Inflammatory macrophage treated with lipopolysaccharide for 1 hour (primary cell): ENCODE data around the gene EIF2B5.

Experiments used
- DNase-seq, 2 donors: peaks; one replicate each; pipeline ENCODE4 v3.0.0-alpha.2; 2020 to 2022

Gene EIF2B5

DNA sequence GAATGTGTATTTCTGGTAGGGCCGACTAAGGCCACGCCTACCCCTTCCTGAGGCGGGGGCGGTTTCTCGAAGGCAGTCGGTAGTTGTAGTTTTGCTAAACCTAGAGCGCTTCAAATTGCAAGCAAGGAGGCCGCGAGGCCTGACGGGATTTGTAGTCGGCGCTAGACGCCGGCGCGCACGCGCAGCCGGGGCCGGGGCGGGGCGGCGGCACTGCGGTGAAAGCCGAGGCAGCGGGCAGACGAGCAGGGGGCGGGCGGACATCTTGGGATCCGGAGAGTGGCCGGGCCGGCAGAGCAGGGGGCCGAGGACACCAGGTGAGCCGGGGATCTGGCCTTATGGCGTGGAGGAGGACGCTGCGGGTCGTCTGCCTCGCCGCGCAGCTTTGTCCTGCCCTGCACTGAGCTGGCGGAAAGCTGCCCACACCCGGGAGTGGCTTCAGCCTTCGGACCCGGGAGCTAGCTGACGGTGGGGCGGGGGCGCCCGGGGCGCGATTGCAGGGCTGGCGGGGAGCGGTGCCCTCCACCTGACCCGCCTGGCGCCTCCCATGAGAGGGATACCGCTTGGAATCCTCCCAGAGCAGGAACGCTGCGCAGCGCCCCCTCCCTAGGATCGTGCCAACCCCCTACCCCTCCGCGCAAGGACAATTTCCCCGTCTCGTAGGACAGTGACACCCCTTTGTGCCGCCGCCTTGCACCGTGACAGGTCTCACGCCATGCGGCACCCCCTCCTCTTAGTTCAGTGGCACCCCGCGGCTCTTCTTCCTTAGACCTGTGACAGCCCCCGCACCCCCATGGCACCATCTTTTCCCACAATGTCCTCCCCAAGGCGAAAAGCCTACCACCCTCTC, 39.7 kb downstream of the EIF2B5 start, which contains the start of gene AP2M1:
Gene AP2M1 (plus strand): TSS at position 210 of the 847 bp plus-strand sequence. CDS start 2,139 bp downstream, outside the sequence.
- DNase-seq = peak; percentile 99

DNA sequence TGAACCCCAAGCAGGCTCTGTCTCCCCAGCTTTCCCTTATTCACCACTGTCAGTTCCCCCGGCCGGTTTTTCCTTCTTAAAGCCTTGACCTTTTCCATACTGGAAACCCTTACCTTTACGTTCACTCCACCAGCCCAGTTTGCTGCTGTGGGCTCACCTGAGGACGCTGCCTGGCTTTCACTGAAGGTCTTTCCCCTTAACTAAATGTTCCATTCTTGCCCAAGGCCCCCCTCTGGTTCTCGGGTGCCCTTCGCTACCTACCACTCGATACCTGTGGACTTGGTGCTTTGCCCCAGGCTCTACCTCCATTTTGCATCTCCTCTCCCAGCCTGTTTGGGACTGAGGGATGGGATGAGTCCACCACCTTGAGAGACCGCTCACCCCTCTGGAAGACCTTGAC, 40.3 kb downstream of the EIF2B5 start:
- DNase-seq = no peak

DNA sequence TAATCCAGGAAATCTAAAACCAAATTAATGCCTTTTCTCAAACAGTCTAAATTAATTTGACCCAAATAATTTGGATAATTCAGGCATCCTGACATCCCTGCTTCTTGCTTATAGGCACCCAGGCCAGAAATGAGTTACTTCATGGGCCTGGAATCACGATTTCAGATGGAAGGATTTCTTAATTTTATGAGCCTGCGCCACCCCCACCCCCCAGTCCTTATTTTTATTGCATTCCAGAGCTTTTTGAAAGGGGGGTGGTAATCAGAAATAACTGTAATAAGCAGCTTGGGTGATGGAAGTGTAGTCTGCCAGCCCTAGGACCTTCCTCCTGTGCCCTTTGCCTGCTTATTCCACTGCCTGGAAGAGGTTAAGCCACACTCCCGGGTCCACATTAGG, 40.8 kb downstream of the EIF2B5 start:
- no peak for DNase-seq

DNA sequence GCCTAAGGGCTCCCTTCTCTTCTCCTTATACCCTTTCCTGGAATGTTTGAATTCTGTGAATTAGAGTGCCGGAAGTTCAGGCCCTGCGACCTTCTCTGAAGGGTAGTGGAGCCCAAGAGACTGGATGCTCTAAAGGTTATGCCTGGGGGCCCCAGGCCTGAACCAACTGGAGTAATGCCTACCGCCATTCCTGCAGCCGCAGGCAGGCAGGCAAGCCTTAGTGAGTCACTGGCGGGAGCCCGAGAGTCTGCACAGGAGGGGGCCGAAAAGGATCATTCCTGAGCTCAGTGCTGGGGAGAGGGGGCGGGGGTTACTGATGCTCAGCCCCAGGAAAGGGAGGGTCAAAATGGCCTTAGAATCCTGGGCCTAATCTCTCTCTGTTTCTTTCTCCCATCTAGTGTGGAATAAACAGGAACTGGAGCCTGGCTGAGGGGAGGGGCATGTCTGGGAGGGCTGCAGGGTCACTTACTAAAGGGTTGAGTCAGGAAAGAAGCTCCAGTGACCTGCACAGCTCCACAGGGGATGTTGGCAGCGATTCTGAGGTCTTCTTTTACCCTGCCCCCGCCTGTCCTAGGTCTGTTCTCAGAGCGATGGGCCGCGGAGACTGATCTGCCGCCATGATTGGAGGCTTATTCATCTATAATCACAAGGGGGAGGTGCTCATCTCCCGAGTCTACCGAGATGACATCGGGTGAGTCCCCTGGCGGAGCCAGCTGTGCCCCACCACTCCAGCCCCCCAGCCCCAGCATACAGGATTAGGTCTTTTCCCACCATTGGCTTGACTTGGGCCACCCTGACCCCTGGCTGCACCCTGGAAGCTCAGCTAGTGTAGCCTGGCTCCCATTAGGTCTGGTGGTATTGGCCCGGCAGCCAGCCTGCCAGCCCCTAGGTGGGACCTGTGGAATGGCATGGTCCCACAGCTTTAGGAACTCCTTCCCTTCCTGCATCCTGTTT, 41.5 kb downstream of the EIF2B5 start:
- peak; percentile 53 to 55 for DNase-seq

DNA sequence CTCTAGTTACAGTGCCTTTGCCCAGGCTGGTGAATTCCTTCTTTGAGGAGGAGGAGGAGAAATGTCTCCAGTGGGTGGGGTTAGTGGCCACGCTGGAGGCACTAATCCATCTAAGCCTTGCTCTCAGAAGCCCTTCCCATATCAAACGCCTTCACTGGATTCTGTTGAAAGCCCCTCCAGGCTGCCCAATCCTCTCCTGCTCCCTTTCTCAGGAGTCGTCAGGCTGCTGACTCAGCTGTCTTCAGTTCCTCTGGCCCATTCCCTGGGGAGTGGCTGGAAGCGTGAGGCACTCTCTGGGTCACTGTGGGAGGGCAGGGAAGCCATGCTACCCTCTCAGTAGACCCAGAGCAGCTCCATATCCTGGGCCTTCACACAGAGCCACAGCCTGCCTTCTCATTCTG, 42.2 kb downstream of the EIF2B5 start:
- DNase-seq = peak in 1 of 2 donors; percentile 23

DNA sequence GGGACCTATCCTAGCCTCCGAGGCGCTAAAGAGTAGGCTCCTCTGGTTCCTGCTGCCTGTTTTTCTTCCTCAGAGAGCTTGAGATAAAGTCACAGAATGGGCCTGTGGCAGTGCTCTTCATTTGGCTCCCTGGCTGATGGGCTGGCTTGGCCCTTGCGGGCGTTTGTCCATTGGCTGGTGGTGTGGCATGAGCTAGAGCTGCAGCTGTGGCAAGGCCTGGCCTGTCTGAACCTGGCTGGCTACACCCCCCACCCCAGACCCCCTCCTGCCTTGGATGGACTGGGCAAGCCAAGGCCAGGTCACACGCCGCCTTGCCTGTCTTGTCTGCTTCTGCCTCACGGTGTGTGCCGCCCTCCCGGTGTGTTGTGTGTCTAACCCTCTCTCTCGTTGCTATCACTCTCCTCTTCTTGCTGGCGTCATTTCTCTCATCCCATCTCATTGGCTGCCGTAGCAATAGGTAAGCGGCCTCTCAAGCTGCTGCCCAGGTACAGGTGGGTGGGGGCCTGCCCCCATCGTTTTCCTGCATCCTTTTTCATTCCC, 42.7 kb downstream of the EIF2B5 start:
- DNase-seq = no peak

DNA sequence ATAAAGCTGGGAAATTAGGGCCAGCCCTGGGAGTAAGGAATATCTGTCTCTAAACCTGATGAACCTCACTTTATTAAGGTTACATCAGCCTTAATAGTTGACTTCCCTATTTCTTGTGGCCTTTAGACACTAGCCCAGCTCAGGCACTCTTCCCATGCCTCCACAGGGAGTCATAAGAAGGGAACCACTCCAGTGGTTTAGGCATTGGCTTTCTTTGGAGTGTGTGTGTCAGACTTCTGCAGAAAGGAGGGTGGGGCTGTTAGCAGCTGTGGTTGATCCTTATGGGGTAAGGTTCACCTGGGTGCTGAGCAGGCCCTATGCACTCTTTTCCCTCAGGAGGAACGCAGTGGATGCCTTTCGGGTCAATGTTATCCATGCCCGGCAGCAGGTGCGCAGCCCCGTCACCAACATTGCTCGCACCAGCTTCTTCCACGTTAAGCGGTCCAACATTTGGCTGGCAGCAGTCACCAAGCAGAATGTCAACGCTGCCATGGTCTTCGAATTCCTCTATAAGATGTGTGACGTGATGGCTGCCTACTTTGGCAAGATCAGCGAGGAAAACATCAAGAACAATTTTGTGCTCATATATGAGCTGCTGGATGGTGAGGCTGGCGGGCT, 43.5 kb downstream of the EIF2B5 start:
- peak; percentile 50 to 59 for DNase-seq

DNA sequence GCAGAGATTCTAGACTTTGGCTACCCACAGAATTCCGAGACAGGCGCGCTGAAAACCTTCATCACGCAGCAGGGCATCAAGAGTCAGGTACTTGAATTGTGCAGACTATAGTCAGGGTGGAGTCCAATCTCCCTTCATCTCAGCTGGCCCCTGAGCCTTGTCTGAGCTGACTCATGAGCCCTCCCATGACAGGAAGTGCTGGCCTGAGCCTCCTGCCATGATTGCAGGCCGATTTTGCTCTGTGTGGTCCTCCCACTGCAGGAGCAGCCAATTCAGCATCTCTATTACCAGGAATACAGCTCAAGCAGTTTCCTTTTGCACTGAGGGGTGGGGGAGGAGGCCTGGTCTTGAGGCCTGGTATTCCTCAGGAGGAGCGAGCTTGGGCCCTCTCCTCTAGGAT, 45.0 kb downstream of the EIF2B5 start:
- peak; percentile 10 to 31 for DNase-seq

DNA sequence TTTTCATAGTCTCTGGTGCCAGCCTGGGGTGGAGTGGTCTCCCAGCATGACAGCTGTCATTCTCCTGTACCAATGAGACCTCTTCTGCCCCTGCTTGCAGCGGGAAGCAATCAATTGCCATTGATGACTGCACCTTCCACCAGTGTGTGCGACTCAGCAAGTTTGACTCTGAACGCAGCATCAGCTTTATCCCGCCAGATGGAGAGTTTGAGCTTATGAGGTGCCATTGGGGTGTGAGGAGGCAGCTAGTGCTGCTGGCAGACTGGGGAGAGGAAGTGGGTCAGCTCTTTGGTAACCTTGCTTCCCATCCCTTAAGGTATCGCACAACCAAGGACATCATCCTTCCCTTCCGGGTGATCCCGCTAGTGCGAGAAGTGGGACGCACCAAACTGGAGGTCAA, 46.4 kb downstream of the EIF2B5 start:
- DNase-seq = no peak

DNA sequence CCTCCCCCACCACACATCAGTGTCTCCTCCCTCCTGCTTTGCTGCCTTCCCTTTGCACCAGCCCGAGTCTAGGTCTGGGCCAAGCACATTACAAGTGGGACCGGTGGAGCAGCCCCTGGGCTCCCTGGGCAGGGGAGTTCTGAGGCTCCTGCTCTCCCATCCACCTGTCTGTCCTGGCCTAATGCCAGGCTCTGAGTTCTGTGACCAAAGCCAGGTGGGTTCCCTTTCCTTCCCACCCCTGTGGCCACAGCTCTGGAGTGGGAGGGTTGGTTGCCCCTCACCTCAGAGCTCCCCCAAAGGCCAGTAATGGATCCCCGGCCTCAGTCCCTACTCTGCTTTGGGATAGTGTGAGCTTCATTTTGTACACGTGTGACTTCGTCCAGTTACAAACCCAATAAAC, 48.5 kb downstream of the EIF2B5 start:
- DNase-seq = no peak

DNA sequence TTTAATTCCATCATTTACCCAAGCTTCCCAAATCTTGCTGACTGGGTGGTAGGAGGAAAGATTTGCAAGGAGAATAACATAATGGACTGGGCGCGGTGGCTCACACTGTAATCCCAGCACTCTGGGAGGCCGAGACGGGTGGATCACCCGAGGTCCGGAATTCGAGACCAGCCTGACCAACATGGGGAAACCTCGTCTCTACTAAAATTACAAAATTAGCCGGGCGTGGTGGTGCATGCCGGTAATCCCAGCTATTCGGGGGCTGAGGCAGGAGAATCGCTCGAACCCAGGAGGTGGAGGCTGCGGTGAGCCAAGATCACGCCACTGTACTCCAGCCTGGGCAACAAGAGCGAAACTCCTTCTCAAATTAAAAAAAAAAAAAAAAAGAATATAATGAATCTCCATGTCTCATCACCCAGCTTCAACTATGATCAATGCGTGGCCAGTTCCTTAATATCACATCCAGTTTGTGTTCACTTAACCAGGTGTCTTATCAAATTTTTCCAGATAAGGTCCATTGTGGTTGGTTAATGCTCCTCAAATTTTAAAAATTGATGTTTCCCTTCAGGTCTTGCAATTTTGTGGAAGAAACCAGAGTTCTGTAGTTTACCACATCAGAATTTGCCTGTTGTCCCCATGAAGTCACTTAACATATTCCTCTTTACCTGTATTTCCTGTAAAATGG, 49.5 kb downstream of the EIF2B5 start:
- no peak for DNase-seq

DNA sequence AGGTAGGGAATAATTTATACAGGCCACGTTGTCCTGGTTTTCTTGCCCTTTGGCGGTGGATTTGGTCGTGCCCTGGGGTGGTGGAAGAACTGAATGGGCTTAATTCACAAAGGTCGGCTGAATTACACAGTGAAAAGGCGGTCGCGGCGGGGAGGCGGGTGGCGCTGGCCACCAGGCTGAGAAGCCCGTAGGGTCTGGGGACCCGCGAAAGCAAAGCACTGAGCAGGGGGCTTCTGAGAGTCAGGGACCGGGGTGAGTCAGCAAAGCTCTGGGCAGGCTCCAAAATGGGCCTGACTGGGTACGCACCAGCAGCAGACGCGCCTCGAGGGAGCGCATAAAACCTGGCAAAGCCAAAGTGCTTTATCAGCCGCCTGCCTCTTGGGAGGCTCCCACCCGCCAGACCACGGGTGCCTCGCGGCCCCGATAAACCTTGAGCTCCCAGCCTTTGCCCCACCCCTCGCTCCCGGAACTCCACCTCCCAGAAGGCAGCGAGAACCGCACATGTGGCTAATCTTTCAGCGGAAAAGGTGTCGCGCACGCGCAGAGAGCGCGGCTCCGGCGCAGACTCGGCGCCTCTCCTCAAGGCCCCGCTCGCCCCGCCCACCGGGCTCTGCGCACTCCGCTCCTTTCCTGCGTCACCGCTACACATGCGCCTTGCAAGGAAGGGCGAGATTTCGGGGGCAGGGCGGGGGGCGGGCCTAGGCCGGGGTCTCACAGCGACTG, 50.5 kb downstream of the EIF2B5 start:
- peak; percentile 99 to 100 for DNase-seq

DNA sequence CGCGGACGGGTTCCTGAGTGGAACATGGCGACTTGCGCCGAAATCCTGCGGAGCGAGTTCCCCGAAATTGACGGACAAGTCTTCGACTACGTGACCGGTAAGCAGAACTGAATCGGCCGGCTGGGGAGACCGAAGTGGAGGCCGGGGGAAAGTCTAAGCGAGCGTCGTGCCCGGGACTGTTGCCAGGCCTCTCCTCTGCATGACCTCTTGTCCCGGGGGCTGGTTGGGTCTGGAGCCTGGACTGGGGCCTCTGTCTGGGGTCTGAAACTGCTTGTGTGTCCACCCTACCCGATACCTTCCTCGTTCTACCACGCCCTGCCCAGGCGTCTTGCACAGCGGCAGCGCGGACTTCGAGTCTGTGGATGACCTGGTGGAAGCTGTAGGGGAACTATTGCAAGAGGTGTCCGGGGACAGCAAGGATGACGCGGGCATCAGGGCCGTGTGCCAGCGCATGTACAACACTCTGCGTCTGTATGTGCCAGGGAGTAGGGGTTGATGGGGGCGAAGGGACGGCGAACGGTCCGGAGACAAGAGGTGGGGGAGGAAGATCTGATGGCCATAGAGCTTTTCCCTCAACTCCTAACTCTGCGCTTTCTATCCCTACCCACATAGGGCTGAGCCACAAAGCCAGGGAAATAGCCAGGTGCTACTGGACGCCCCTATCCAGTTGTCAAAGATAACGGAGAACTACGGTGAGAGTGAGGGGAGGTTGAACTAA, 51.2 kb downstream of the EIF2B5 start, which contains the start of gene ABCF3:
Gene ABCF3 (plus strand): TSS at position 16 of the 718 bp plus-strand sequence. CDS start 9 bp downstream, at position 25.
- DNase-seq = peak; percentile 29 to 32

DNA sequence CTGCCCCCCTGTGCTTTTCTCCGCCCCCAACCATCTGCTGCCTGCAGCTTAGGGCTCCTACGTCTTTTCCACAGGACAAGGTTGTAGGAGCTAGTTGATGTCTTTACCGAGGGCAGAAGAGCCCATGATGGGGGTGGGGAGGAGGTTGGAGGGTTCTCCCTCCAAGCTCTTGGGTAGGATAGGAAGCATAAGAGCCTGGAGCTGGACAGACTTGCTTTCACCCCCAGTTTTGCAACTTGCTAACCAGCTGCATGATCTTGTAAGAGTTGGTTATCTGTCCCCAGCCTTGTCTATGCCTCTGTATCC, 51.7 kb downstream of the EIF2B5 start:
- DNase-seq = no peak

DNA sequence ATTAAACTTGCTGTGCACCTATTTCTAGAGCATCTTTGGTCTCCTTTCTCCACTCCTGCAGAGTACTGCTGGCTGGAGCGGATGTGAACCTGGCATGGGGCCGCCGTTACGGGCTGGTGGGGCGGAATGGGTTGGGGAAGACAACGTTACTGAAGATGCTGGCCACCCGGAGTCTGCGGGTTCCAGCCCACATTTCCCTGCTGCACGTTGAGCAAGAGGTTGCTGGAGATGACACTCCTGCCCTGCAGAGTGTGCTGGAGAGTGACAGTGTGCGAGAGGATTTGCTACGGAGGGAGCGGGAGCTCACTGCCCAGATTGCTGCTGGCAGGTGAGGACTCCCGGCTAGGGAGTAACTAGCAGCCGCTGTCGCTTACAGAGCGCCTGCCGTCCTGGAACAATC, 52.9 kb downstream of the EIF2B5 start:
- DNase-seq = no peak

DNA sequence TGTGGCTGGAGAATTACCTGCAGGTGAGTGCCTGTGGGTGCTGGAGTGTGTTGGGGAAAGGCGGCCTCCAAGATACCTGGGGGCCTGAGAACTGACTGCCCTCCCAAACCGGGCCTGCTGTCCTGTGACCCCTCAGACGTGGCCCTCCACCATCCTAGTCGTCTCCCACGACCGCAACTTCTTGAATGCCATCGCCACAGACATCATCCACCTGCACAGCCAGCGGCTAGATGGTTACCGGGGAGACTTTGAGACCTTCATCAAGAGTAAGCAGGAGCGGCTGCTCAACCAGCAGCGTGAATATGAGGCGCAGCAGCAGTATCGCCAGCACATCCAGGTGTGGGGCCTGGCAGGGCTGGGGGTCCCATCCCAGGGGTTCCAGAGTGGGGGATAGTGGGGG, 54.3 kb downstream of the EIF2B5 start:
- no peak for DNase-seq

DNA sequence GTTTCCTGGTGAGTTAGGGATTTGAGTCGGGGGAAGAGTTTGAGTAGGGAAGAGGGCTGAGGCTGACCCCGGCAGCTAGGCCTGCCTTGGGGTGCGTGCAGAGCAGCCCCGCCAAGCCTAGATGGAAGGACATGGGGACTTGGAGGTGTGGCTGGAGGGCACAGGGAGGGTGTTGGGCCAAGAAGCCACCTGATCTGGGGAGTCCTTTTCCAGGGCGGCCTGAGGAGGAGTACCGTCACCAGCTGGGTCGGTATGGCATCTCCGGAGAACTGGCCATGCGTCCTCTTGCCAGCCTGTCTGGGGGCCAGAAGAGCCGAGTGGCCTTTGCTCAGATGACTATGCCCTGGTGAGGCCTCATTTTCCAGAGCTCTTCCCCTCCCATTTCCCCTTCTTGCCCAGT, 57.7 kb downstream of the EIF2B5 start:
- DNase-seq = no peak

DNA sequence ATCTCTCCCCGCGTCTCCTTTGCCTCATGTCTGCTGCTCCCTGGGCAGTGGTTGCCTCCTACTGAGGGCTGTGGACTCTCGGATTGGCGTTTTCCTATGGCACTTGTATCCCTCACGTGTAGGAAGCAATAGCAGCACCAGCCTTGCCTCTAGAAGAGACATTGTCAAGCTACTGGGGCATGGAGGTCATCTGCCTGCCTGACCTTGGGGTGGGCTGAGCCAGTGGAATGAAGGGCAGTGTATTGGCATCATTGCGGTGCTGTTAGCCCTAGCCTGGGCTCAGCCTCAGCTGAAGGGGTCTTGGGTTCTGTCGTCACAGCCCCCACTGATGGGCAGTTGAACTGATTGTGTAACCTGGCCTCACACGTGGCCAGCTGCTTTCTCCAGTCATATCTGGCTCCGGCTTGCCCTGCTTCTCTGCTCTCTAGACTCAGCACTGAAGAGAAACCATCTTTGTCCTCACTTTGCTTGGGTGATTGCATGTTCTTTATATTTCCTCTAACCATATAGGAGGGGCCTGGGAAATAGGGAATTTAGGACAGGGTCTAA, 58.9 kb downstream of the EIF2B5 start:
- DNase-seq = no peak
